Esophagus muscularis mucosa (tissue), 4 donors: ENCODE results near the gene DELE1. TPM values are rescaled to one million over a fixed set of nuclear protein-coding genes. Genes with fewer than 3 reads are reported as not detected.
A peak's percentile ranks its signal among the peaks of the same experiment; 100 is the strongest.

Experiments used
- DNase-seq: peaks from one replicate; pipeline ENCODE4 v3.0.0-alpha.2; 2017; ENCODE audit errors: extremely low spot score
- H3K27ac ChIP-seq, 4 donors: fragments of 200-600 bp; sonication (generic); replicated peaks in 1 of 4; 1 replicate in 3 of 4; 2 replicates in 1 of 4; pipeline ENCODE4 v1.5.1; 2016 to 2019; ENCODE audit warnings: mild to moderate bottlenecking in 1 of 4
- H3K27me3 ChIP-seq, 4 donors: fragments of 200-600 bp; sonication (generic); one replicate each; pipeline versions ENCODE4 v1.5.1 to v1.6.0; 2016 to 2019
- H3K36me3 ChIP-seq, 4 donors: fragments of 200-600 bp; sonication (generic); one replicate each; pipeline ENCODE4 v1.5.1; 2016 to 2019
- H3K4me1 ChIP-seq, 4 donors: fragments of 200-600 bp; sonication (generic); one replicate each; pipeline ENCODE4 v1.5.1; 2016 to 2019
- H3K4me3 ChIP-seq, 4 donors: fragments of 200-600 bp; sonication (generic); 1 replicate in 2 of 4; 2 replicates in 2 of 4; pipeline ENCODE4 v1.5.1; 2016 to 2019; ENCODE audit warnings: mild to moderate bottlenecking in 4 of 4, moderate library complexity in 1 of 4
- H3K9me3 ChIP-seq, 4 donors: fragments of 200-600 bp; sonication (generic); 1 replicate in 3 of 4; 2 replicates in 1 of 4; pipeline ENCODE4 v1.5.1; 2016 to 2019
- CTCF ChIP-seq, 3 experiments: fragments of 200-600 bp in 2 of 3; fragments of 450-650 bp in 1 of 3; sonication (generic) in 2 of 3; IDR thresholded peaks; one replicate each; pipeline ENCODE4 v1.5.1; 2017 to 2019; ENCODE audit warnings: antibody characterized with exemption in 3 of 3, mild to moderate bottlenecking in 2 of 3, moderate library complexity in 1 of 3
- EP300 ChIP-seq: sonication (generic); formaldehyde crosslinking; IDR thresholded peaks from one replicate; pipeline ENCODE4 v1.6.1; 2017; ENCODE audit warnings: antibody characterized with exemption
- POLR2A ChIP-seq: fragments of 450-650 bp; IDR thresholded peaks from one replicate; pipeline ENCODE4 v1.6.1; 2017; ENCODE audit warnings: antibody characterized with exemption, moderate library complexity, mild to moderate bottlenecking, low read depth
- POLR2AphosphoS5 ChIP-seq, 2 donors: sonication (generic); formaldehyde crosslinking; IDR thresholded peaks; one replicate each; pipeline ENCODE4 v1.6.1; 2017; ENCODE audit warnings: antibody characterized with exemption in 2 of 2
- WGBS: methylation state at CpG from one replicate; pipeline ENCODE4 v1.1.5; 2018; 5-methylcytosine and 5-hydroxymethylcytosine counted together
- intact Hi-C: fragments of 100-400 bp; cut with DNase I; formaldehyde crosslinking; loops from one replicate; pipeline ENCODE4 v1.15.1; 2023
- total RNA-seq, 4 donors: library from RNA; depleted of rRNA; stranded (reverse); fragments of >200 nt; gene quantifications; one replicate each; pipeline versions ENCODE4 v1.1.0 to v1.2.1, GENCODE V29; 2016

DELE1 gene
- total RNA-seq, 4 donors from 2014 or later, result 44.4 to 75.8 (median 49.6) TPM

GRCh38 chr5:141957367-141957996 lies 33.8 kb downstream of the DELE1 start:
- TF ChIP-seq POLR2AphosphoS5 (IDR thresholded peaks at IDR 0.05), result no peak
- no peak for TF ChIP-seq POLR2A
- TF ChIP-seq EP300, result no peak
- TF ChIP-seq CTCF (IDR thresholded peaks at IDR 0.05), result no peak
- Histone ChIP-seq H3K36me3 (peaks cover 0 to 7% (median 3%) of the 10 kb centered on the region in 4 donors), H3K27ac (peak overlapping the region in 3 of 4 donors; percentile 59 to 66 (median 62)), H3K27me3 (peaks cover 0 to 11% (median 0%) of the 10 kb centered on the region in 4 donors), H3K4me1 (peaks cover 29 to 64% (median 47%) of the 10 kb centered on the region in 4 donors), H3K9me3 (no peaks in the 10 kb centered on the region), H3K4me3 (peak overlapping the region; percentile 25 to 40 (median 26))
- intact Hi-C loops, result no loop called here
- WGBS, result 70% methylated on average over 14 of the region's 16 CpGs
- DNase-seq, result no peak

- peaks cover 0 to 11% (median 0%) of the 10 kb centered on the region in 4 donors for H3K27me3 ChIP-seq
- no peaks in the 10 kb centered on the region for H3K9me3 ChIP-seq
- TF ChIP-seq POLR2A (no peak), POLR2AphosphoS5 (IDR thresholded peaks at IDR 0.05) (peak in 1 of 2 donors; percentile 31)
- peak within 1 kb of the TSS; percentile 3 to 66 (median 60) for H3K27ac ChIP-seq
- peak within 1 kb of the TSS; percentile 25 to 40 (median 26) for H3K4me3 ChIP-seq
- WGBS, result 27% methylated on average over 7 of the region's 7 CpGs
- DNase-seq, result no peak
- peaks cover 29 to 60% (median 45%) of the 10 kb centered on the region in 4 donors for H3K4me1 ChIP-seq
- H3K36me3 ChIP-seq, result peaks cover 0 to 7% (median 3%) of the 10 kb centered on the region in 4 donors
- intact Hi-C loops, result no loop called here
These were observed 34.4 kb downstream of the DELE1 start, which contains the start of gene PCDH12 for GRCh38 chr5:141958113-141958512. PCDH12 (minus strand) TSS chr5:141958202; CDS start chr5:141957851, 351 bp downstream.

GRCh38 chr5:141958546-141959172 lies 35.0 kb downstream of the DELE1 start:
- 48% methylated on average over 8 of the region's 8 CpGs for WGBS
- peaks cover 0 to 11% (median 0%) of the 10 kb centered on the region in 4 donors for H3K27me3 ChIP-seq
- no peak for TF ChIP-seq CTCF (IDR thresholded peaks at IDR 0.05)
- TF ChIP-seq POLR2AphosphoS5 (IDR thresholded peaks at IDR 0.05), result peak in 1 of 2 donors; percentile 12
- no peaks in the 10 kb centered on the region for H3K9me3 ChIP-seq
- DNase-seq, result no peak
- H3K4me3 ChIP-seq, result peak overlapping the region in 1 of 4 donors; percentile 25
- intact Hi-C loops, result no loop called here
- peaks cover 0 to 7% (median 3%) of the 10 kb centered on the region in 4 donors for H3K36me3 ChIP-seq
- peak overlapping the region; percentile 3 to 66 (median 34) for H3K27ac ChIP-seq
- H3K4me1 ChIP-seq, result peaks cover 29 to 55% (median 42%) of the 10 kb centered on the region in 4 donors

- Histone ChIP-seq H3K4me1 (peaks cover 29 to 48% (median 39%) of the 10 kb centered on the region in 4 donors), H3K4me3 (no peak overlapping the region), H3K9me3 (no peaks in the 10 kb centered on the region), H3K36me3 (peaks cover 0 to 7% (median 3%) of the 10 kb centered on the region in 4 donors), H3K27me3 (peaks cover 0 to 11% (median 0%) of the 10 kb centered on the region in 4 donors), H3K27ac (peak overlapping the region in 1 of 4 donors; percentile 1)
- no peak for DNase-seq
- TF ChIP-seq EP300 (no peak), CTCF (IDR thresholded peaks at IDR 0.05) (no peak), POLR2AphosphoS5 (IDR thresholded peaks at IDR 0.05) (no peak), POLR2A (no peak)
- 60% methylated on average over 10 of the region's 10 CpGs for WGBS
- intact Hi-C loops, result loop anchor here (1.0 to 2.0 kb wide), 2 partner anchors 81 to 268 kb away; partner anchors contain the start of gene PCDH1
These were observed 36.3 kb downstream of the DELE1 start for GRCh38 chr5:141960018-141960417.
